Calu3 (cell line): ENCODE data around the gene WNK2. TPM values are rescaled to one million over a fixed set of nuclear protein-coding genes. Genes with fewer than 3 reads are reported as not detected.
A peak's percentile ranks its signal among the peaks of the same experiment; 100 is the strongest.

ENCODE experiments used
- BruUV-seq: library from RNA; stranded (reverse); fragments of 400-500 nt; replicated peaks from 2 replicates; lab custom pipeline; 2021; lab: Mats Ljungman, UMichigan
- CTCF ChIA-PET: fragments of 300-600 bp; sonication (Branson Sonifier 250); formaldehyde crosslinking; loops from one replicate; lab custom pipeline; 2022; ENCODE audit warnings: antibody characterized with exemption; lab: Charles Lee
- DNase-seq: peaks from one replicate; pipeline ENCODE4 v3.0.0; 2022
- H3K27ac Mint-ChIP-seq: one replicate; pipeline ENCODE4 v1.8.0; 2022; ENCODE audit warnings: mixed read lengths; ENCODE audit not compliant: unreplicated experiment
- H3K27me3 Mint-ChIP-seq: one replicate; pipeline ENCODE4 v1.8.0; 2022; ENCODE audit warnings: mixed read lengths; ENCODE audit not compliant: unreplicated experiment
- H3K36me3 Mint-ChIP-seq: one replicate; pipeline ENCODE4 v1.8.0; 2022; ENCODE audit warnings: mild to moderate bottlenecking, moderate library complexity, mixed read lengths; ENCODE audit not compliant: insufficient read depth, unreplicated experiment
- H3K4me1 Mint-ChIP-seq: one replicate; pipeline ENCODE4 v1.8.0; 2022; ENCODE audit warnings: mild to moderate bottlenecking, low read depth, mixed read lengths; ENCODE audit not compliant: unreplicated experiment
- H3K4me3 Mint-ChIP-seq: one replicate; pipeline ENCODE4 v1.8.0; 2022; ENCODE audit warnings: mild to moderate bottlenecking, low read depth, moderate library complexity, mixed read lengths; ENCODE audit not compliant: unreplicated experiment
- H3K9me3 Mint-ChIP-seq: one replicate; pipeline ENCODE4 v1.8.0; 2022; ENCODE audit warnings: low read depth, mixed read lengths; ENCODE audit not compliant: unreplicated experiment
- intact Hi-C: fragments of 100-400 bp; cut with micrococcal nuclease; formaldehyde crosslinking; loops from one replicate; pipeline ENCODE4 v1.10.0; 2022; ENCODE audit not compliant: unreplicated experiment
- total RNA-seq: library from RNA; stranded (reverse); gene quantifications from 2 replicates; pipeline ENCODE4 v1.2.3, GENCODE V29; 2022
- TF ChIP-seq, protein P1 (sequence below): fragments of 200-600 bp; IDR thresholded peaks from one replicate; pipeline ENCODE4 v1.8.0; 2022; ENCODE audit warnings: antibody characterized with exemption; ENCODE audit not compliant: unreplicated experiment

The WNK2 gene
- total RNA-seq, 1 experiment from 2014 or later, result 85.7 TPM

GRCh38 chr9:93186215-93186945 lies 2.4 kb downstream of the WNK2 start:
- Mint-ChIP-seq H3K9me3 (no peaks in the 10 kb centered on the region), H3K27ac (no peak overlapping the region), H3K27me3 (no peaks in the 10 kb centered on the region), H3K4me3 (peak overlapping the region; percentile 67), H3K4me1 (peaks cover 32% of the 10 kb centered on the region), H3K36me3 (peaks cover 21% of the 10 kb centered on the region)
- TF ChIP-seq, protein P1, sequence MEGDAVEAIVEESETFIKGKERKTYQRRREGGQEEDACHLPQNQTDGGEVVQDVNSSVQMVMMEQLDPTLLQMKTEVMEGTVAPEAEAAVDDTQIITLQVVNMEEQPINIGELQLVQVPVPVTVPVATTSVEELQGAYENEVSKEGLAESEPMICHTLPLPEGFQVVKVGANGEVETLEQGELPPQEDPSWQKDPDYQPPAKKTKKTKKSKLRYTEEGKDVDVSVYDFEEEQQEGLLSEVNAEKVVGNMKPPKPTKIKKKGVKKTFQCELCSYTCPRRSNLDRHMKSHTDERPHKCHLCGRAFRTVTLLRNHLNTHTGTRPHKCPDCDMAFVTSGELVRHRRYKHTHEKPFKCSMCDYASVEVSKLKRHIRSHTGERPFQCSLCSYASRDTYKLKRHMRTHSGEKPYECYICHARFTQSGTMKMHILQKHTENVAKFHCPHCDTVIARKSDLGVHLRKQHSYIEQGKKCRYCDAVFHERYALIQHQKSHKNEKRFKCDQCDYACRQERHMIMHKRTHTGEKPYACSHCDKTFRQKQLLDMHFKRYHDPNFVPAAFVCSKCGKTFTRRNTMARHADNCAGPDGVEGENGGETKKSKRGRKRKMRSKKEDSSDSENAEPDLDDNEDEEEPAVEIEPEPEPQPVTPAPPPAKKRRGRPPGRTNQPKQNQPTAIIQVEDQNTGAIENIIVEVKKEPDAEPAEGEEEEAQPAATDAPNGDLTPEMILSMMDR, result no peak
- CTCF ChIA-PET, result interaction anchor here (0.5 kb wide), 1 partner anchor 73 kb away, joined by 8 read pairs; no protein-coding TSS in a partner anchor
- no TSS peak for BruUV-seq
- intact Hi-C loops, result no loop called here
- no peak for DNase-seq

- CTCF ChIA-PET, result interaction anchor here (0.6 kb wide), 1 partner anchor 180 kb away, joined by 3 read pairs; no protein-coding TSS in a partner anchor
- H3K4me1 Mint-ChIP-seq, result peaks cover 39% of the 10 kb centered on the region
- no peaks in the 10 kb centered on the region for H3K9me3 Mint-ChIP-seq
- H3K27ac Mint-ChIP-seq, result no peak overlapping the region
- peaks cover 21% of the 10 kb centered on the region for H3K36me3 Mint-ChIP-seq
- intact Hi-C loops, result no loop called here
- no peaks in the 10 kb centered on the region for H3K27me3 Mint-ChIP-seq
- no peak for DNase-seq
- TF ChIP-seq, protein P1, result no peak
- peak overlapping the region; percentile 67 for H3K4me3 Mint-ChIP-seq
- BruUV-seq, result TSS peak; percentile 11
Measured at GRCh38 chr9:93187047-93187446, 3.1 kb downstream of the WNK2 start.

DNA sequence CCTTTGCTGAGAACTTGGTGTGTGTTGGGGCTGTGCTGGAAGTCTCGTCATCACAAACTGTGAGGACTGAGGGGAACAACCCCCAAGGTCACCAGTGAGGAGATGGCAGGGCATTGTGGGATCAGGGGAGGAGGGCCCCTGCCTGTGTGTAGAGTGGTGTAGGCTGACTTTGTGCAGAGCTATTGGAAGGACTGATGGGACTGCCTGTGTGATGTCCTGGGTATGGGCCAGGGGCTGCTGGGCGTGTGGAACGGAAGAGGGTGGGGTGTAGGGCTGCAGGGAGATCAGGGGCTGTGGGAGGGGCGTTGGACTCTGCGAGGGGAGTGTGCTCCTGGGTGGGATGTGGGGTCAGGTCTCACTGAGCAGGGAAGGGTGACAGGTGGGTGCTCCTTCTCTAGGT lies 3.6 kb downstream of the WNK2 start:
- no peak for DNase-seq
- CTCF ChIA-PET, result interaction anchor here (0.6 kb wide), 1 partner anchor 181 kb away, joined by 3 read pairs; no protein-coding TSS in a partner anchor
- Mint-ChIP-seq H3K27me3 (no peaks in the 10 kb centered on the region), H3K4me1 (peaks cover 44% of the 10 kb centered on the region), H3K9me3 (no peaks in the 10 kb centered on the region), H3K4me3 (peak overlapping the region; percentile 67), H3K27ac (no peak overlapping the region), H3K36me3 (peaks cover 21% of the 10 kb centered on the region)
- BruUV-seq, result no TSS peak
- intact Hi-C loops, result no loop called here
- TF ChIP-seq, protein P1, result no peak

GRCh38 chr9:93188426-93189368 lies 4.8 kb downstream of the WNK2 start:
- H3K36me3 Mint-ChIP-seq, result peaks cover 25% of the 10 kb centered on the region
- intact Hi-C loops, result no loop called here
- peaks cover 46% of the 10 kb centered on the region for H3K4me1 Mint-ChIP-seq
- H3K4me3 Mint-ChIP-seq, result no peak overlapping the region
- DNase-seq, result no peak
- H3K27me3 Mint-ChIP-seq, result no peaks in the 10 kb centered on the region
- BruUV-seq, result no TSS peak
- TF ChIP-seq, protein P1, result no peak
- H3K9me3 Mint-ChIP-seq, result no peaks in the 10 kb centered on the region
- CTCF ChIA-PET, result no interaction called here
- no peak overlapping the region for H3K27ac Mint-ChIP-seq
